Retinal pigment epithelial cell (primary cell): ENCODE data around the gene TEX2.
"Not testable (repeated sequence)": the region's sequence is repeated elsewhere in the genome, so short reads cannot be mapped to it uniquely, and the experiment has no call there.

Source experiments
- DNase-seq: peaks from one replicate; pipeline ENCODE4 v3.0.0-alpha.2; 2010; ENCODE audit warnings: low read depth
- H3K4me3 ChIP-seq: 2 replicates; pipeline ENCODE4 v1.5.1; 2011; ENCODE audit warnings: mild to moderate bottlenecking, low read length, control low read depth, moderate library complexity
- CTCF ChIP-seq: conservative IDR thresholded peaks from 2 replicates; pipeline ENCODE4 v1.5.1; 2011; ENCODE audit warnings: low read depth, low read length, control low read depth, inconsistent platforms

TEX2 gene

GRCh38 chr17:64173646-64174045, 89.4 kb downstream of the TEX2 start:
- no peak overlapping the region for H3K4me3 ChIP-seq
- no peak for DNase-seq
- no peak for TF ChIP-seq CTCF

GRCh38 chr17:64172510-64172909, 90.5 kb downstream of the TEX2 start:
- no peak for DNase-seq
- no peak for TF ChIP-seq CTCF
- no peak overlapping the region for H3K4me3 ChIP-seq

GRCh38 chr17:64171041-64171440, 92.0 kb downstream of the TEX2 start:
- TF ChIP-seq CTCF: no peak
- no peak for DNase-seq

GRCh38 chr17:64170286-64170685, 92.8 kb downstream of the TEX2 start:
- DNase-seq: no peak
- TF ChIP-seq CTCF: no peak
- no peak overlapping the region for H3K4me3 ChIP-seq

More at GRCh38 chr17:64171041-64171440, 92.0 kb downstream of the TEX2 start:
- H3K4me3 ChIP-seq: no peak overlapping the region

- not testable (repeated sequence) for H3K4me3 ChIP-seq, DNase-seq
Measured at GRCh38 chr17:64167666-64168065, 95.4 kb downstream of the TEX2 start.

GRCh38 chr17:64166876-64167275, 96.2 kb downstream of the TEX2 start:
- H3K4me3 ChIP-seq: no peak overlapping the region
- no peak for TF ChIP-seq CTCF
- no peak for DNase-seq

- DNase-seq: no peak
- H3K4me3 ChIP-seq: no peak overlapping the region
- no peak for TF ChIP-seq CTCF
Measured at GRCh38 chr17:64165347-64165746, 97.7 kb downstream of the TEX2 start.

GRCh38 chr17:64164596-64165285, 98.3 kb downstream of the TEX2 start:
- no peak for TF ChIP-seq CTCF
- DNase-seq: no peak
- H3K4me3 ChIP-seq: no peak overlapping the region
